A549 treated with AZD2906 at 1 μM for 4 hours (cell line): ENCODE results near the gene PAMR1. TPM values are rescaled to one million over a fixed set of nuclear protein-coding genes. Genes with fewer than 3 reads are reported as not detected.

Experiments
- total RNA-seq: library from RNA; stranded (reverse); fragments of 200-300 nt; extraction: Qiagen RNA extraction; gene quantifications from 5 replicates; pipeline ENCODE4 v1.2.3, GENCODE V29; 2022

Gene PAMR1, protein sequence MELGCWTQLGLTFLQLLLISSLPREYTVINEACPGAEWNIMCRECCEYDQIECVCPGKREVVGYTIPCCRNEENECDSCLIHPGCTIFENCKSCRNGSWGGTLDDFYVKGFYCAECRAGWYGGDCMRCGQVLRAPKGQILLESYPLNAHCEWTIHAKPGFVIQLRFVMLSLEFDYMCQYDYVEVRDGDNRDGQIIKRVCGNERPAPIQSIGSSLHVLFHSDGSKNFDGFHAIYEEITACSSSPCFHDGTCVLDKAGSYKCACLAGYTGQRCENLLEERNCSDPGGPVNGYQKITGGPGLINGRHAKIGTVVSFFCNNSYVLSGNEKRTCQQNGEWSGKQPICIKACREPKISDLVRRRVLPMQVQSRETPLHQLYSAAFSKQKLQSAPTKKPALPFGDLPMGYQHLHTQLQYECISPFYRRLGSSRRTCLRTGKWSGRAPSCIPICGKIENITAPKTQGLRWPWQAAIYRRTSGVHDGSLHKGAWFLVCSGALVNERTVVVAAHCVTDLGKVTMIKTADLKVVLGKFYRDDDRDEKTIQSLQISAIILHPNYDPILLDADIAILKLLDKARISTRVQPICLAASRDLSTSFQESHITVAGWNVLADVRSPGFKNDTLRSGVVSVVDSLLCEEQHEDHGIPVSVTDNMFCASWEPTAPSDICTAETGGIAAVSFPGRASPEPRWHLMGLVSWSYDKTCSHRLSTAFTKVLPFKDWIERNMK
- 0.02 to 0.08 TPM in 2 of 5 replicates, not detected in the others for total RNA-seq

DNA sequence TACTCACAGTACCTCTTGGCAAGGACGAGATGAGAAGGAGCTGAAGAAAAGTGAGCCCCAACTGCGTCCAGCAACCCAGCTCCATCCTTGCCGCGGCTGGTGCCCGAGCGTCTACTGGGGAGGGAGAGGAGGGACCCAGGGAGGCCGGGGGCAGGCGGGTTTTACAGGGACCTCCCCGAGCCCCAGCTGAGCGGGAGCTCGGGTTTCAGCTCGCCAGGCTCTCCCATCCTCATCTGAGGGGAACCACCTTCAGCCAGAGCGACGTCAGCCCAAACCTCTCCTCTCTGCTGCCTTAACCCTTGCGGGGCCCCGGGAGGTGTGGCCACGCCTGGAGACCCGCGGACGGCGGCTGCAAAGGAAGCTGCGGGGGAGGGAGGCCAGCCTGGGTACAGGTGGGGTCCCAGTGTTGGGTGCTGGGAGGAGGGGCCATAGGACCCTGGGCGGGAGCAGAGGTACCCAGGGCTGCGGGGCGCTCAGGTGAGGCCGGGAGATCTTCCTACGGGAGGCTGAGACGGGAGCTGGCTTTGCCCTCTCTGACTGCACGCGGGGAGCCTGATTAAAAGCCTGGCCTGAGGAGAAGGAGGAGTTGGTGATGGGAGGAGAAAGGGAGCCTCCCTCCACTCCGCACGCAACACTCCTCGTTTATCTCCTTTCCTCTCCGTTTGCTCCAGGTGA, at the start of gene PAMR1:
PAMR1 (minus strand) TSS at position 116 of the 675 bp plus-strand sequence; CDS start at position 85, 31 bp downstream.

DNA sequence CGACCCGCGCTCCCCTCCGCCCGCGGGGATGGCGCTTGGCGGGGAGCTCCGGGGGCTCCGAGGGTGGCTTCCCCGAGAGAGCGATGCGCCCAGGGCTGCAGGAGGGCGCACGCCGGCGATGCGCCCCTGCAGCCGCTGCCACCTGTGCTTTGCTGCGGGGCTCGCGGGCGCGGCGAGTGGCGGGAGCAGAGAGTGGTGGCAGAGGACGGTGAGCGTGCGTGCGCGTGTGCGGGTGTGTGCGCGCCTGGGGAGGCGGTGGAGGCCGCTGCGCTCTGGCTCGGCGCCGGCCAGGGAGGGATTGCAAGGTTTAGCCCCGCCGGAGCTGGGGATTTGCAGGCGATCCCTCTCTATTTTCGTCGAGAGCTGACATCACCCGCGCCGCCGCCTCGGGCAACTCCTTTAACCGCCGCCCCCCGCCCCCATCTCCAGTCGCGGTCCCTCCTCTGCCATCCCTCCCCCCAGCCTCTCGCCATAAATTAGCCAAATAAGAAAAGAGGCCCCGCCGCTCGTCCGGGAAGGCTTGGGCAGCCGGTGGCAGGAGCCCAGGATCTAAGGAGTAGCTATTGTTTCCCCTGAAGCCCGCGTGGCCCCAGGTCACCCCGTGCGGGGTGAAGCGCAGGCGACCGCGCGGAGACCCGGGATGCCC, 106.1 kb downstream of the PAMR1 start, which contains the start of gene SLC1A2:
SLC1A2 (minus strand) TSS at position 375 of the 646 bp plus-strand sequence. CDS start 592 bp downstream, outside the sequence.

Other genes starting within 250 kb of the PAMR1 start
- 0.07 to 0.28 TPM (median 0.08 TPM) in 5 replicates for gene SLC1A2, start 106.1 kb downstream of the PAMR1 start, total RNA-seq
- gene FJX1, start 92.8 kb upstream of the PAMR1 start, total RNA-seq, result 29.1 to 41.5 TPM (median 38.6 TPM) in 5 replicates
- gene TRIM44, start 137.2 kb upstream of the PAMR1 start, total RNA-seq, result 18.7 to 24.7 TPM (median 23.2 TPM) in 5 replicates